LNCAP (cell line): ENCODE measurements around the gene SDK1.

Experiments
- TF ChIP-seq, protein P1 (sequence below): fragments of 450-650 bp; IDR thresholded peaks from 2 replicates; pipeline ENCODE4 v1.5.1; 2017; ENCODE audit warnings: mild to moderate bottlenecking

Gene SDK1

DNA sequence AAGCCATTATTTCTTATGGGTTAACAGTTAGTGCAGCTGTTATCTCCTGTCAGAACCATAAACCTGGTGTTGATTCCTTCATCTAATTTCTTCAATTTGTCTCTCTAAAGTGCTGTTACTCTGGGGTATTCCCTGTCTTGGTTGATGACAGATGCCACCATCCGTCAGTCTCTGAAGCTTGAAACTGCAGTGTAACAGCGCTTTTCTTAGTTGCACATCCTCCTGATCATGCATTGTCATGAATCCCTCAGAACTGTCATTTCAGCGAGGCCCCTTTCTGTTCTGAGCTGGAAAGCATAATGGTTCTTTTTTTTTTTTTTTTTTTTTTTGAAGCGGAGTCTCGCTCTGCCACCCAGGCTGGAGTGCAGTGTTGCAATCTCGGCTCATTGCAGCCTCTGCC lies 193.9 kb downstream of the SDK1 start:
- TF ChIP-seq, protein P1, sequence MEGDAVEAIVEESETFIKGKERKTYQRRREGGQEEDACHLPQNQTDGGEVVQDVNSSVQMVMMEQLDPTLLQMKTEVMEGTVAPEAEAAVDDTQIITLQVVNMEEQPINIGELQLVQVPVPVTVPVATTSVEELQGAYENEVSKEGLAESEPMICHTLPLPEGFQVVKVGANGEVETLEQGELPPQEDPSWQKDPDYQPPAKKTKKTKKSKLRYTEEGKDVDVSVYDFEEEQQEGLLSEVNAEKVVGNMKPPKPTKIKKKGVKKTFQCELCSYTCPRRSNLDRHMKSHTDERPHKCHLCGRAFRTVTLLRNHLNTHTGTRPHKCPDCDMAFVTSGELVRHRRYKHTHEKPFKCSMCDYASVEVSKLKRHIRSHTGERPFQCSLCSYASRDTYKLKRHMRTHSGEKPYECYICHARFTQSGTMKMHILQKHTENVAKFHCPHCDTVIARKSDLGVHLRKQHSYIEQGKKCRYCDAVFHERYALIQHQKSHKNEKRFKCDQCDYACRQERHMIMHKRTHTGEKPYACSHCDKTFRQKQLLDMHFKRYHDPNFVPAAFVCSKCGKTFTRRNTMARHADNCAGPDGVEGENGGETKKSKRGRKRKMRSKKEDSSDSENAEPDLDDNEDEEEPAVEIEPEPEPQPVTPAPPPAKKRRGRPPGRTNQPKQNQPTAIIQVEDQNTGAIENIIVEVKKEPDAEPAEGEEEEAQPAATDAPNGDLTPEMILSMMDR = no peak

DNA sequence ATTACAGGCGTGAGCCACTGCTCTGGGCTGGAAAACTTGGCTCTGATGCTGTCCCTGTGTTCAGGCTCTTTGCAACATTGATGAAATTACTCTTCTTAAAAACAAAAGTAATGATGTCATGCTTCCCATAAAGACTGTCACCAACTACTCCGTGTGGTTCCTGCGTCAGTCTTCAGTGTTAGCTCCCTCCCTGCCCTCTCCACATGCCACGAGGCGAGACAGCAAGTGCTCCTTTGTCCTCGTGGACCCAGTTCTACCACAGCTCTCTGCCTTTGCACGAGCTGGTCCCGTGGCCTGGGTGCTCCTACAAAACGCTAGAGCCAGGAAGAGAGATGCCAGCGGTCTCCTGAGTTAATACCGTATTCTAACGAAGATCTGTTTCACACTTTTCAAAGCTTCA lies 194.5 kb downstream of the SDK1 start:
- TF ChIP-seq, protein P1 = no peak

GRCh38 chr7:3495954-3496353 lies 194.9 kb downstream of the SDK1 start:
- TF ChIP-seq, protein P1 = no peak

- TF ChIP-seq, protein P1 = no peak
These were observed 196.7 kb downstream of the SDK1 start for GRCh38 chr7:3497796-3498195.

DNA sequence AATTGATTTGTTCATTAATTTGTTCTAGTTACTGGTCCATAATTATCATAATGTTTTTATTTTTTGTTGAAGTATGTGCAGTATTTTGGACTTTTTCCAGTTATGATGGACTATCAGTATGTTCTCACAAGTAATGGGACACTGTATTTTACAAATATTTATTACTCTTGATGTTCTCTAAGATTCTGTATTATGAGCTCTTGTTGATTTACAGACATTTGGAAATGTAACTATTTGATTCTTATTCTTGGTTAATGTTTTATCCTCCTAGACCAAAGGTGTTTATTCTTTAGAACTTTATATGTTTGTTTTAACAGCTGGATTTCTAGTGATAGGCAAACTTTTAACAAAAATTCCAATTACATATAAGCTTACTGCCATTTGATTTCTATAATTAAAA lies 200.6 kb downstream of the SDK1 start:
- TF ChIP-seq, protein P1 = no peak

- TF ChIP-seq, protein P1 = no peak
These were observed 203.3 kb downstream of the SDK1 start for GRCh38 chr7:3504384-3504783.

GRCh38 chr7:3510101-3511020 lies 209.3 kb downstream of the SDK1 start:
- TF ChIP-seq, protein P1 = no peak
